Activated CD8-positive, alpha-beta memory T cell treated with anti-CD3 and anti-CD28 coated beads for 36 hours (primary cell): ENCODE data around the gene NDUFS6. TPM values are rescaled to one million over a fixed set of nuclear protein-coding genes. Genes with fewer than 3 reads are reported as not detected.

ENCODE experiments used
- CTCF ChIA-PET: fragments of 350-600 bp; sonication (Branson Sonifier 250); formaldehyde crosslinking; loops from one replicate; lab custom pipeline; 2021; ENCODE audit warnings: antibody characterized with exemption; lab: Charles Lee
- POLR2A ChIA-PET: fragments of 350-600 bp; sonication (Branson Sonifier 250); formaldehyde crosslinking; loops from one replicate; lab custom pipeline; 2021; ENCODE audit warnings: antibody characterized with exemption; lab: Charles Lee
- total RNA-seq, 2 experiments: library from RNA; stranded (reverse); gene quantifications; one replicate each; pipeline ENCODE4 v1.2.3, GENCODE V29; 2021

The NDUFS6 gene
- total RNA-seq: 10 to 100 TPM; 46.7 to 47.5 TPM

DNA sequence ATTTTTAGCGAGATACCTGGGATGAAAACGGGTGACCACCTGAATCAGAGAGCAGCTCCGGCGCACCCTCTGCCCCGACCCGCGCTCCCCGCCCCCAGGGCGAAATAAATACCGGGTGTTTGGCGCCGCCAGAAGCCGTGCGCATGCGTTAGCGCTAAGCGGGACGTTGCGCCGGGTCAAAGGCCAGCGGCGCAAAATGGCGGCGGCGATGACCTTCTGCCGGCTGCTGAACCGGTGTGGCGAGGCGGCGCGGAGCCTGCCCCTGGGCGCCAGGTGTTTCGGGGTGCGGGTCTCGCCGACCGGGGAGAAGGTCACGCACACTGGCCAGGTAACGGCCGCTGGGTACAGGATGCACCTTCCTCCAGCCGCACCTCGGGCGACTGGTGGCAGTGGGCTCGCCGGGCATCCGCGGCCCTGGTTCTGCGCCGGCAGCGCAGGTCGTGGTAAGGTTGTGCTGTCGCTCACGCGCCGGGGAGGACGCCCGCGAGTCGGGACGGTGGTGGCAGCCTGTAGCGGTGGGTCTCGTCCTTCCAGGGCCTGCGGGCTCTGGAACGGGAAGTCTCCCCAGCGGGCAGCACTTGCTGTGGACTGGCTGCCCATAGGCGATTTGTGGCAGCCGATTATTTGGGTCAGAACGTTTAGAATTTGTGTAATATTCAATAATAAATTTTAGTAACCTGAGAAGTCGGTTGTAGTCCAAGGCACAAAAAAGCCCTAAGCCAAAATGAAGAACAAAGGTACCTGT lies at the start of gene NDUFS6:
Gene NDUFS6 (plus strand): TSS at position 186 of the 745 bp plus-strand sequence. CDS start 11 bp downstream, at position 197.
- POLR2A ChIA-PET: interaction anchor here (1.2 to 1.5 kb wide), 2 partner anchors 9 to 11 kb away, joined by 3 to 7 read pairs; no protein-coding TSS in a partner anchor
- CTCF ChIA-PET: interaction anchor here (1.3 to 2.0 kb wide), 3 partner anchors 8 to 157 kb away, joined by 3 to 4 read pairs (median 4); no protein-coding TSS in a partner anchor

DNA sequence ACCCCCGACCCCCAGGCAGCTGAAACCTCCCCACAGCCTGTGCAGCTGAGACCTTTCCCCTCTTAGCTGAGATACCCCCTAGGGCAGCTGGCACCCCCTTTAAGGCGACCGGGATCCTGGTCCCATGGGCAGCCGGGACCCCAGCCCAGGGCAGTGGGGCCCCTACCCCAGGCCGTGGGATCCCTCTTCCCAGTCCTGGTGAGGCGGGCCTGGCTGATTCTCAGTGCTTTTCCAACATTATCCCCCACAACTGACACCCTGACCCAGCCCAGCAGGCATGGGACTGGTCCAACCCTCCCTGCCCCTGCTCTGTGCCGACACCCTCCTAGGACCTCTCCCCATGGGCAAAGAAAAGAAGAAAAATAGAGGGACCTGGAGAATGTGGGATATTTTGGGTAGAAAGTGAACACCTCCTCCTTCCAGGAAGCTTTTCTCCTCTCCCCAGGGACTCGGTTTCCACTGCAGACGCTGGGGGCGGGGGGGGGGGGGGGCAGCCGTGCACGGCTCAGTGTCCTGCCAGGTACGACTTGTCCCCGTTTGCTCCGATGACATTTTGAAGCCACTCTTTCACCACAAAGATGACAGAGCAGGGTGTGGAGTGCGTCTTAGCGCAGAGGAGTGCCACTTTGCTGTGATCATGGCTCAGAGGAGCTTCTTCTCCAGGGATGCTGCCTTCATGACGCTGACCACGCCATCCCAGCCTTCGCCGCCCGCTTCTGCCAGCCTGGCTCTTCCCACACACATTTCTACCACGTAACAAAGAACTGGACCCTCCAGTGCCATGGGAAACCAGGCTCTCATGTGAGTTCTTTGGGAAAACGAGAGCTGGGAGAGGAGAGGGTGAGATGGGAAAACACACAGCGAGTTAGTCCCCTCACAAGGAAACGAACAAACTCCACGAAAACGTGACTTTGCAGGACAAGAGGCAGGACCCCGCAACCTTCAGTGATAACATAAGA lies 49.1 kb upstream of the NDUFS6 start:
- ChIA-PET POLR2A (no interaction called here), CTCF (no interaction called here)

GRCh38 chr5:1752881-1753280 lies 48.3 kb upstream of the NDUFS6 start:
- CTCF ChIA-PET: interaction anchor here (0.7 kb wide), 1 partner anchor 22 kb away, joined by 3 read pairs; no protein-coding TSS in a partner anchor
- POLR2A ChIA-PET: no interaction called here

- CTCF ChIA-PET: interaction anchor here (0.7 kb wide), 1 partner anchor 21 kb away, joined by 3 read pairs; no protein-coding TSS in a partner anchor
- POLR2A ChIA-PET: no interaction called here
Observed at GRCh38 chr5:1753490-1753889, 47.7 kb upstream of the NDUFS6 start.

GRCh38 chr5:1754531-1755220 lies 46.5 kb upstream of the NDUFS6 start:
- ChIA-PET CTCF (no interaction called here), POLR2A (no interaction called here)

- ChIA-PET POLR2A (no interaction called here), CTCF (no interaction called here)
Observed at GRCh38 chr5:1755321-1755949, 45.8 kb upstream of the NDUFS6 start.

DNA sequence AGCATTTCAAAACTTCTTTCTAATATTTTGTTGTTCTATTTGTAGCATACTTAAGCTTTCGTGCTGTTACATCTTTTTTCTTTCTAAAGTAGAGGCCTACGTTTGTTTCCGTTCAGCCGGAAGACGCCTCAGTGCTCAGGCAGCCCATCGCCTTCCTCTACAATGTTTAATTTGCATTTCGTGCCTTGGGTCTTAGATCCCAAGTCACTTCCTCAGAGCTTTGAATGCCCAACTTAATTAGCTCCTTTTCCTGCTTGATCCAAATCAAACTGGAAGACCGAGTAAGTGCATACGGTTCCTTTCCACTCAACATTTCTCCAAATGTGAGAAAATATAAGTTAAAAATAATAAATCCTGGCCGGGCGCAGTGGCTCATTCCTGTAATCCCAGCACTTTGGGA lies 44.7 kb upstream of the NDUFS6 start:
- ChIA-PET CTCF (no interaction called here), POLR2A (no interaction called here)

GRCh38 chr5:1757511-1757910 lies 43.7 kb upstream of the NDUFS6 start:
- POLR2A ChIA-PET: no interaction called here
- CTCF ChIA-PET: no interaction called here

DNA sequence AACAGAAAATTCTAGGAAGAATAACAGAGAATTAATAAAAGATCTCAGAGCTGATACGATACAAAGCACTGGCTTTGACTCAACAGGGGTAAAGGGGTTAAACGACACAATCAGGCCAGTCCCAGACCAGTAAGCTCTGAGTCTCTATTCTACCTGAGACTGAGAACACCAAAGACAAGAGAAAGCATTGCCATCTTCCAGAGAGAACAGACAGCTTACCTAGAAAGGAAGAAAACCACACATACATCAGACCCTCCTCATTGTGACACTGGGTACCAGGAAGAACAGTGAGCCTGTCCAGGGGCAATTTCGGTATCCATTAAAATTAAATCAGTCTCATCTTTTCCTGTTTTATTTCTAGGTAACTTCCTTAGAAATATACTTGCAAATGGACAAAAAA lies 42.6 kb upstream of the NDUFS6 start:
- ChIA-PET CTCF (interaction anchor here (1.2 kb wide), 1 partner anchor 98 kb away, joined by 6 read pairs; no protein-coding TSS in a partner anchor), POLR2A (no interaction called here)

DNA sequence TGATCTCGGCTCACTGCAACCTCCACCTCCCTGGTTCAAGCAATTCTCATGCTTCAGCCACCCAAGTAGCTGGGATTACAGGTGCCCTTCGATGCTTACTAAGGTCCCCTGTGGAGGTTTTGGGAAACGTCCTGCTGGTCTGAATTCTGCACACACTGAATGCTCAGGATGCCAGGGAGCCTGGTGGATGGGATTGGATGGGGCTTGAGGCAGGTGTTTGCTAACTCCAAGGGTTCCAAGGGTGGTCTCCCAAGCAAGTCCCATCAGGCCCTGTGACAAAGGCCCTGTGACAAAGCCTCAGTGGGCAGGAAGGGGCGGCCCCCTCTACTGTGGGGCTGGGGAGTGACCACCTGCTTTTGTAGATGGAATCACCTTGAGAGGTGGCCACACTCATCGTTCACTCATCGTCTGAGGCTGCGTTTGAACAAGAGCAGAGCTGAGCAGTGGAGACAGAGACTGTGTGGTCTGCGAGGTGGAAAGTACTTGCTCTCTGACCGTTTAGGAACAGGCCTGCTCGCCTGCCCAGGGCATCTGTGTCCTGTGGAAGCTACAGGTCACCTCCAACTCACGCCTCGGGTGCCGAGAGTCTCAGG lies 41.7 kb upstream of the NDUFS6 start:
- ChIA-PET CTCF (interaction anchor here (1.2 kb wide), 1 partner anchor 99 kb away, joined by 6 read pairs; no protein-coding TSS in a partner anchor), POLR2A (no interaction called here)

DNA sequence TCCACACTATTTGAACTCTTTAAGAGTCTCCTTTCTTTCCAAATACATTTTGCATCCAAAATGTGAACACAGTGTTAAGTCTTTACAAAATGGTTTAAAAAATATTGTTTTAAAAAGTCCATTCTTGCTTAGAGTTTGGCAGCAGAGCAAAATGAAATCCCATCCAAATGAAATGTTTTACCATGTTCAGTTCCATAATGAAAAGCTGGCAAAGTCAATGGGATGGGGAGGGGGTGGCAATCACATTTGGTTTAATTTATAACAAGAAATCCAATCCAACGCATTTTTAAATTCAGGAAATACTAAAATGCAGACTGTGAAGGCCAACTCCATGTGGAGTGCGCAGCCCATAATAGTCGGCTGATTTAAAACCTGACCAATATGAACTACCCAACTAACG lies 41.0 kb upstream of the NDUFS6 start:
- ChIA-PET POLR2A (no interaction called here), CTCF (no interaction called here)

DNA sequence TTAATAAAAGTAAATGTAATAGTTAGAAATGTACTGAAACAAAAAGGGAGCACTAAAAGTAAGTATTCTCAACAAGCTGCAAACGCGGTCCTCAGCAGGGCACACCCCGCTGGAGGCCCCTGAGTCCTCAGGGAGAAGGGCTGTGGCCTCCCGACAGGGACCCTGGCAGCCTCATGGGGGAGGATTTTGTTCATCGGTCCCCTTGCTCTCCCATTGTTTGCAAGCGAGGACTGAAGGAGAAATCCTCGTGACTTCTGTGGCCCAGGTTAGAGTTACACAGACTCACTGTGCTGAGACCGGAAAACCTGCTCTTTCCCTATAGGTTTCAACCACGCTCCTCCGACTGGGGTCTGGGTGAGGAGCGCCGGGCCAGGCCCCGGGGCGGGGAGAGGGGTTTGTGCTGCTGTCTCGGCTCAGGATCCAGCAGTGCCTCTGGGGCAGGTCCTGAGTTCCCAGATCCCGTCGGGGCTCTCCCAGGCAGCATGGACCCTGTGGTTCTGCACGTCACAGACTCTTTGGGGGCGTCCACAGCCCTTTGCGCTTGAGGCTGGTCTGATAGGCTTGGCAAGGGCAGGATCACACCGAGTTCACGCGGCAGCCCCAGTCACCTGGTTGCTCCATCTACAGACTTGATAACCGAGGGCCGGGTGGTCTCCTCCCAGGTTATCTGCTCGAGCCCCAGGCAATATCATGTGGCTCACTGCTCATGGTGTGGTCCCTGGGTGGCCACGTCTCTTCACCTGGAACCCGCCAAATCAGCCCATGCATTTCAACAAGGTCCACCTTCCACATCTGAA lies 40.4 kb upstream of the NDUFS6 start:
- POLR2A ChIA-PET: no interaction called here
- CTCF ChIA-PET: interaction anchor here (1.6 kb wide), 1 partner anchor 12 kb away, joined by 4 read pairs; no protein-coding TSS in a partner anchor

- ChIA-PET POLR2A (no interaction called here), CTCF (interaction anchor here (1.6 kb wide), 1 partner anchor 11 kb away, joined by 4 read pairs; no protein-coding TSS in a partner anchor)
Observed at GRCh38 chr5:1761453-1761755, 39.8 kb upstream of the NDUFS6 start.

GRCh38 chr5:1762121-1762882 lies 38.9 kb upstream of the NDUFS6 start:
- POLR2A ChIA-PET: no interaction called here
- CTCF ChIA-PET: interaction anchor here (1.6 kb wide), 1 partner anchor 10 kb away, joined by 4 read pairs; no protein-coding TSS in a partner anchor

- POLR2A ChIA-PET: no interaction called here
- CTCF ChIA-PET: interaction anchor here (0.9 to 1.6 kb wide), 3 partner anchors 10 to 12 kb away, joined by 3 to 4 read pairs (median 4); no protein-coding TSS in a partner anchor
Observed at GRCh38 chr5:1762883-1763547, 38.2 kb upstream of the NDUFS6 start.

DNA sequence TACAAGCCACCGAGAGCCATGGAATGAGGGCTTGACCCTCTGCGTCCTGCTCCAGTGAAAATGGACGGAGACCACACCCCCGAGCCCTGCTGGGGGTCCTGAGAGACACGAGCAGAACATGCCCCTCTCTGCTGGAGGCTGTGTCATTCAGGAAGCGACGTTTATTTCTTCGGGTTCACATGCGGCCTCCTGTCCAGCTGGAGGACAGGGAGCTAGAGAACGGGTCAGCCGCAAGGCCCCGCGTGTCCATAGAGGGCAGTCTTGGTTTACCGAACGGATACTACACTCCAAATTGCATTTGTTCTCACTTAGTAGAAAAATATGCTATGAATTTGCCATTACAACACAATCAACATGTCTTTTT lies 37.7 kb upstream of the NDUFS6 start:
- CTCF ChIA-PET: interaction anchor here (0.9 to 1.0 kb wide), 2 partner anchors 9 to 11 kb away, joined by 3 to 4 read pairs; no protein-coding TSS in a partner anchor
- POLR2A ChIA-PET: no interaction called here
